Vagina (tissue), 2 donors: Measurements from ENCODE around the gene DIP2A. TPM values are rescaled to one million over a fixed set of nuclear protein-coding genes. Genes with fewer than 3 reads are reported as not detected.

Experiments used
- DNase-seq, 2 donors: peaks; one replicate each; pipeline ENCODE4 v3.0.0-alpha.2; 2017; ENCODE audit errors: extremely low spot score in 2 of 2
- H3K27ac ChIP-seq: fragments of 200-600 bp; sonication (generic); one replicate; pipeline ENCODE4 v1.5.1; 2019
- H3K27me3 ChIP-seq: fragments of 200-600 bp; sonication (generic); one replicate; pipeline ENCODE4 v1.5.1; 2019
- H3K36me3 ChIP-seq, 2 donors: fragments of 200-600 bp; sonication (generic); one replicate each; pipeline ENCODE4 v1.5.1; 2017 to 2019
- H3K4me1 ChIP-seq: fragments of 200-600 bp; sonication (generic); one replicate; pipeline ENCODE4 v1.5.1; 2019
- H3K4me3 ChIP-seq, 2 donors: fragments of 200-600 bp; sonication (generic); 1 replicate in 1 of 2; 2 replicates in 1 of 2; pipeline ENCODE4 v1.5.1; 2016 to 2019
- H3K9me3 ChIP-seq: fragments of 200-600 bp; sonication (generic); one replicate; pipeline ENCODE4 v1.5.1; 2019
- CTCF ChIP-seq, 3 experiments: fragments of 450-650 bp in 2 of 3; fragments of 200-600 bp in 1 of 3; sonication (generic) in 1 of 3; IDR thresholded peaks; one replicate each; pipeline ENCODE4 v1.5.1; 2017 to 2019; ENCODE audit warnings: antibody characterized with exemption in 3 of 3, mild to moderate bottlenecking in 2 of 3, moderate library complexity in 2 of 3
- POLR2A ChIP-seq, 2 donors: fragments of 450-650 bp; IDR thresholded peaks; one replicate each; pipeline ENCODE4 v1.6.1; 2017; ENCODE audit warnings: antibody characterized with exemption in 2 of 2, mild to moderate bottlenecking in 2 of 2, moderate library complexity in 2 of 2
- POLR2AphosphoS5 ChIP-seq, 2 donors: sonication (generic); formaldehyde crosslinking; IDR thresholded peaks; one replicate each; pipeline ENCODE4 v1.9.0; 2017; ENCODE audit warnings: antibody characterized with exemption in 2 of 2, mild to moderate bottlenecking in 2 of 2, low read depth in 1 of 2; ENCODE audit not compliant: insufficient read depth in 1 of 2
- intact Hi-C: fragments of 100-400 bp; cut with DNase I; formaldehyde crosslinking; loops from one replicate; pipeline ENCODE4 v1.15.1; 2023
- total RNA-seq: library from RNA; depleted of rRNA; stranded (reverse); fragments of >200 nt; gene quantifications from one replicate; pipeline ENCODE4 v1.2.3, GENCODE V29; 2016

Gene DIP2A
- total RNA-seq, 1 donor from 2014 or later = 46.2 TPM

DNA sequence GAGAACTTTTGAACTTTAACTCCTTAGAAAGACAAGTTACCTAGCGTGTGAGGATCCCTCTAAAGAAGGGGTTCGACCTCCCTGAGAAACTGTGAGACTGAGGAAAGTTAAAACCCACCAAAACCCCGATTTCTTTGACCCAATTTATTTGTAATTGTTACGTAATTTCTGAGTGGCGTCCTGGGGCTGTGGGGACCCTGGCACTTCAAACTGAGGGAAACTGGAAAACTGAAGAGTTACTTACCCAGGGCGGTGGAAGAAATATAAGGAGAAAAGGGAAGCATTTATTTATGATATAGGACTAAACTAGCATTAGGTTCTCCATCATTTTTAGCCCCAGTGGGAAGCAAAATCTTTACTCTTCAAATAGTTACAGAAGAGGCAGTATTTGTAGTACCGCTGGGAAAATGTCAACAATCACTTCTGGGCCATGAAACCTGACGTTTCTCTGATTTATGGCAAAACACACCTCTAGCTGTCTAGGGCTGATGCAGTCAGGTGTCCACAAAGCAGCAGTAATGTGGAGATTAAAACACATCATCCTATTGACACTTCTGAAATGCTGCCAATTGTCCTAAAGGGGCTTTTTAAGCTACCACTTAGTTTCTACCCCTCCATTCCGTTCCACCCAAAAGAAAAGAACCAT, 145.8 kb downstream of the DIP2A start:
- intact Hi-C loops = no loop called here
- Histone ChIP-seq H3K27ac (no peak overlapping the region), H3K27me3 (no peaks in the 10 kb centered on the region), H3K9me3 (no peaks in the 10 kb centered on the region), H3K4me3 (no peak overlapping the region), H3K4me1 (no peaks in the 10 kb centered on the region), H3K36me3 (no peaks in the 10 kb centered on the region)
- TF ChIP-seq CTCF (IDR thresholded peaks at IDR 0.05) = no peak
- TF ChIP-seq POLR2A (IDR thresholded peaks at IDR 0.05) = no peak
- no peak for TF ChIP-seq POLR2AphosphoS5 (IDR thresholded peaks at IDR 0.05; ENCODE audit: insufficient read depth in 1 of 2, low read depth in 1 of 2)
- no peak for DNase-seq

DNA sequence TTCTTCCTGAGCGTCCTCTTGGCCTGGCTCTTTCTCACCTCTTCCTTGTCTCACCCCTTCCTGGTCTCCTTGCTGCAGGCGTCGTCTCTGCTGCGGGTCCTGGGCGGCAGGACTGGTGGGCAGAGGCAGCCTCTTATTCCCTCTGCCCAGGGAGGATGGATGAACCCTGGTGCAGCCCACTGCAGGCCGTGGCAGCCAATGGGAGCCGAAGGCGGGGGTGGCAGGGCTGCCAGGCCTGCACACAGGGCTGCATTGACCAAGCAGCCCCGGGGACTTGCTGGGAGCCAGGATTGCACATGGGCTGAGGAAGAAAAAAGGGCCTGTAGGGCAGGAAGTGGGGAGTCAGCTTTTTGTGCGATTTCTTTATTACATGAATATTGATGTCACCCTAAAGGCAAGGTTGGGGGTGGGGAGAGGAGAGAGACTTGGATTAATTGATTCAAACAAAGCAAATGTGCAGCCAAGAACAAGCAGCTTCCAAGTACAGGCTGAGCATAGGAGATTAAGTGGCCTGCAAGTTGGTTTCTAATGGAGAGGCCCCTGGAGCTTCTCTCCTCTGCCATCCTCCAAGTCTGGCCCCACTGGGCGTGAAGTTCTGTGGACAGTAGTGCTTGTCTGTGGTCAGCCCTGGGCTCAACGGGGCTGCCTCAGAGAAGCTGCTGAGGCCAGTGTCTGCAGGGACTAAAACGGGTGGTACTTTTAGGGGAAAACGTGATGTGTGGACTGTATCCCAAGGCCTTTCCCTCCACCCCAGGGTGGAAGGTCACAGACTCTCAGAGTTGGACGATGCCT, 146.5 kb downstream of the DIP2A start, which contains the start of gene S100B:
TSS of gene S100B (minus strand) at position 108 of the 792 bp plus-strand sequence. CDS start 2,667 bp downstream, outside the sequence.
- H3K27me3 ChIP-seq = no peaks in the 10 kb centered on the region
- no peak within 1 kb of the TSS for H3K27ac ChIP-seq
- intact Hi-C loops = no loop called here
- no peak for DNase-seq
- no peaks in the 10 kb centered on the region for H3K36me3 ChIP-seq
- no peaks in the 10 kb centered on the region for H3K4me1 ChIP-seq
- no peaks in the 10 kb centered on the region for H3K9me3 ChIP-seq
- no peak within 1 kb of the TSS for H3K4me3 ChIP-seq
- TF ChIP-seq POLR2AphosphoS5 (IDR thresholded peaks at IDR 0.05; ENCODE audit: insufficient read depth in 1 of 2, low read depth in 1 of 2) = no peak
- TF ChIP-seq POLR2A (IDR thresholded peaks at IDR 0.05) = no peak
- TF ChIP-seq CTCF (IDR thresholded peaks at IDR 0.05) = no peak

DNA sequence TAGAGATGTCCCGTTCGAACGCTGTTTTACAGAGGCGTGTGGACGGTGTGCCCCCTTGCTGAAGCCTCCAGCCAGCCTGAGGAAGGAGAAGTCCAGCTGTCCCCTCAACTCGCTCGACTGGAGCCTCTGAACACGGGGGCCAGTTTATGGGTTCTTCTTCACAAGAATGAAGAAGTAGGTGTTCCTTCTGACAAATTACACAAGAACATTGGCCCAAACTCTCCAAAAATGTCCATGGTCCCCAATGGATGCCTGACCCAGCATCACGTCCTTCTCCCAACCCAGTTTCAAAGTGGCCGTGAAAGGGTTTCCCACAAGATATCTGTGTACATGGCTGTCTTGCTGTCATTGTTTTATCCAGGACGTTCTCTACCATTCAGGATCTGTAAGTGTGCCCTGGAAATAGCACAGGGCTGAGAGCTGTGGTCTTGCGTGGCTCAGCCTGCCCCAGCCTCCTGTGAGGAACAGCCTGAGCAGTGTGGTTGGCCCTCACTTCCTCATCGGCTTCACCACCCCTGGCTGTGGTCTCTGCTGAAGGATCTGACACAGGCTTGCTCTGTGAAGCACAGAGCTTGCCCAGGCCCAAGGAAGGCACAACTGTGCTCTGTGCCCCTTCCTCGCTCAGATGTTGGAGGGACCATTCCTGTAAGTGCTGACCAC, 147.2 kb downstream of the DIP2A start:
- intact Hi-C loops = no loop called here
- TF ChIP-seq POLR2AphosphoS5 (IDR thresholded peaks at IDR 0.05; ENCODE audit: insufficient read depth in 1 of 2, low read depth in 1 of 2) (no peak), CTCF (IDR thresholded peaks at IDR 0.05) (no peak), POLR2A (IDR thresholded peaks at IDR 0.05) (no peak)
- Histone ChIP-seq H3K27me3 (no peaks in the 10 kb centered on the region), H3K4me3 (no peak overlapping the region), H3K27ac (no peak overlapping the region), H3K36me3 (no peaks in the 10 kb centered on the region), H3K4me1 (no peaks in the 10 kb centered on the region), H3K9me3 (no peaks in the 10 kb centered on the region)
- DNase-seq = no peak

DNA sequence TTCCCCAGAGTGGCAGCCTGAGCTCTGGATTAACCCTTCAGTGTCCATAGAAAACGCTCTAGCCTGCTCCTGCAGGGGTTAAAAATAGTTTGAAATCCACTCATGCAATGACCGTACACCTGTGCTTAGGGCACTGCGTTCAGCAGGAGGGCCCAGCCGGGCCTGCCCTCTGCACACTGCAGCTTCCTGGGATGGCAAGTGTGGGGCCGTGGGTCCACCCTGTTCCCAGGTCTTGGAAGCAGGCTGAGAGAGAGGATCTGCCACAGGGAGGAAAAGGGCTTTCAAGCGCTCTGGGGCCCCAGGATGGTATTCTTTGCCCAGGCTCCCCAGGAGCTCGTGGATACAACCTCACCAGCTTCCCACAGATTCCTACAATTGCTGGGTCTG, 147.7 kb downstream of the DIP2A start:
- H3K27me3 ChIP-seq = no peaks in the 10 kb centered on the region
- no peak overlapping the region for H3K27ac ChIP-seq
- DNase-seq = no peak
- TF ChIP-seq POLR2A (IDR thresholded peaks at IDR 0.05) = no peak
- TF ChIP-seq CTCF (IDR thresholded peaks at IDR 0.05) = no peak
- TF ChIP-seq POLR2AphosphoS5 (IDR thresholded peaks at IDR 0.05; ENCODE audit: insufficient read depth in 1 of 2, low read depth in 1 of 2) = no peak
- H3K36me3 ChIP-seq = no peaks in the 10 kb centered on the region
- H3K4me1 ChIP-seq = no peaks in the 10 kb centered on the region
- H3K4me3 ChIP-seq = no peak overlapping the region
- H3K9me3 ChIP-seq = no peaks in the 10 kb centered on the region
- intact Hi-C loops = no loop called here
